Thymus (tissue), 11 donors: ENCODE measurements around the gene OTOS. TPM values are rescaled to one million over a fixed set of nuclear protein-coding genes. Genes with fewer than 3 reads are reported as not detected.

Source experiments
- DNase-seq, 9 donors: peaks; one replicate each; pipeline ENCODE4 v3.0.0-alpha.2; 2013; ENCODE audit warnings: low spot score in 9 of 9, low read depth in 6 of 9, missing footprints in 1 of 9
- H3K27ac ChIP-seq, 2 donors: one replicate each; pipeline ENCODE4 v1.5.1; 2013; ENCODE audit warnings: control low read depth in 1 of 2, low read depth in 1 of 2, low read length in 1 of 2, mild to moderate bottlenecking in 1 of 2, moderate library complexity in 1 of 2
- H3K27me3 ChIP-seq, 2 donors: one replicate each; pipeline ENCODE4 v1.5.1; 2013; ENCODE audit warnings: low read length in 1 of 2; ENCODE audit not compliant: control insufficient read depth in 2 of 2, insufficient read depth in 1 of 2
- H3K36me3 ChIP-seq, 2 donors: one replicate each; pipeline ENCODE4 v1.5.1; 2013; ENCODE audit warnings: low read length in 1 of 2, mild to moderate bottlenecking in 1 of 2, moderate library complexity in 1 of 2; ENCODE audit not compliant: control insufficient read depth in 2 of 2, insufficient read depth in 2 of 2
- H3K4me1 ChIP-seq, 2 donors: one replicate each; pipeline ENCODE4 v1.5.1; 2013; ENCODE audit warnings: low read length in 2 of 2; ENCODE audit not compliant: control insufficient read depth in 2 of 2, insufficient read depth in 2 of 2
- H3K4me3 ChIP-seq, 2 donors: one replicate each; pipeline ENCODE4 v1.5.1; 2013; ENCODE audit warnings: low read length in 2 of 2, control low read depth in 1 of 2, mild to moderate bottlenecking in 1 of 2
- H3K9me3 ChIP-seq, 2 donors: one replicate each; pipeline ENCODE4 v1.5.1; 2013; ENCODE audit warnings: low read length in 1 of 2, mild to moderate bottlenecking in 1 of 2; ENCODE audit not compliant: control insufficient read depth in 2 of 2, insufficient read depth in 1 of 2
- WGBS: extraction: QIAGEN DNeasy Blood & Tissue Kit; methylation state at CpG from one replicate; pipeline ENCODE4 v1.1.7; 2013; 5-methylcytosine and 5-hydroxymethylcytosine counted together
- polyA plus RNA-seq: library from polyadenylated mRNA; stranded (reverse); fragments of 200-250 nt; gene quantifications from one replicate; pipeline ENCODE4 v1.2.3, GENCODE V29; 2013
- total RNA-seq: library from RNA; stranded (reverse); fragments of 120-200 nt; gene quantifications from one replicate; pipeline ENCODE4 v1.2.4, GENCODE V29; 2013
- donor health status: healthy.

OTOS gene
- total and polyA plus RNA-seq, 2 donors: 0.38 to 2.4 TPM

DNA sequence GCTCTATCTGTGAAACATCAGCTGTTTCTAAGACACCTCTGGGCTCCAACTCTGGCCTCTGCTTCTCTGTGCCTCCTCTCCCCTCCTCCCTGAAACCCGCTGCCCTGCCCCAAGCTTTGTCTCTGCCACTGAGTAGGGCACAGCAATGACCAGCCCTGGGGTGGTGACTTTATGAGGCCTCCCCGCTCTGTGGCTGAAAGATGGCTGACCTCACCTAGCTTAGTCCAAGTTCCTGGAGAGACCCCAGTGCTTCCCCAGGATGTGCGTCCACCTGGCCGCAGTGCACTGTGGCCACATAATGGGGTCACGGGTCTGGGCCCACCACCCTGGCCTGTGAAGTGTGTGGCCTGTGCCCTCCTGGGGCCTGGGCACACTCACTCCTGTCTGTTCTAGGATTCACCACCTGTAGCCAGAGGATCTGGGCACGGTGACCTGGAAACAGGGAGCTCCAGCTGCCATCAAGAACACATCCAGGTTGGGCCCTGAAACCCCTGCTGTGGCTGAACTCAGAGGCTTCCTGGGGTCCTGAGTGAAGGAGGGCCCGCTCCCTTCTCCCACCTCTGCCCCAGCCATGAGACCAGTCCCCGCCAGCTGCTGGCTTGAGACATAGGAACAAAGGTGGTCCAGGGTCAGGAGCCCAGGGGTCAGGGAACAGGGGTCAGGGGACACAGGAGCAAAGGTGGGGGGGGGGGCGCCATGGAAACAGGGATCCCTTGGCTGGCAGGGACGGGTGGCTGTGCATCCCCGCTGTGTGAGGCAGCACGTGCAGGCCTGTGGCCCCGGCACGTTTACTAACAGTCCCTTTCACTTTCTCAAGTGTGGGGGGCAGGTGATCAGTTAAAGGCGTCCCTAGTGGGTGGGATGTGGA, 29.3 kb upstream of the OTOS start:
- no peaks in the 10 kb centered on the region for H3K27me3 ChIP-seq
- H3K4me1 ChIP-seq: no peaks in the 10 kb centered on the region
- H3K27ac ChIP-seq: no peak overlapping the region
- peaks cover 0 to 6% of the 10 kb centered on the region in 2 donors for H3K9me3 ChIP-seq
- WGBS: 88% methylated on average over 15 of the region's 15 CpGs
- no peak for DNase-seq
- no peaks in the 10 kb centered on the region for H3K36me3 ChIP-seq
- H3K4me3 ChIP-seq: no peak overlapping the region

DNA sequence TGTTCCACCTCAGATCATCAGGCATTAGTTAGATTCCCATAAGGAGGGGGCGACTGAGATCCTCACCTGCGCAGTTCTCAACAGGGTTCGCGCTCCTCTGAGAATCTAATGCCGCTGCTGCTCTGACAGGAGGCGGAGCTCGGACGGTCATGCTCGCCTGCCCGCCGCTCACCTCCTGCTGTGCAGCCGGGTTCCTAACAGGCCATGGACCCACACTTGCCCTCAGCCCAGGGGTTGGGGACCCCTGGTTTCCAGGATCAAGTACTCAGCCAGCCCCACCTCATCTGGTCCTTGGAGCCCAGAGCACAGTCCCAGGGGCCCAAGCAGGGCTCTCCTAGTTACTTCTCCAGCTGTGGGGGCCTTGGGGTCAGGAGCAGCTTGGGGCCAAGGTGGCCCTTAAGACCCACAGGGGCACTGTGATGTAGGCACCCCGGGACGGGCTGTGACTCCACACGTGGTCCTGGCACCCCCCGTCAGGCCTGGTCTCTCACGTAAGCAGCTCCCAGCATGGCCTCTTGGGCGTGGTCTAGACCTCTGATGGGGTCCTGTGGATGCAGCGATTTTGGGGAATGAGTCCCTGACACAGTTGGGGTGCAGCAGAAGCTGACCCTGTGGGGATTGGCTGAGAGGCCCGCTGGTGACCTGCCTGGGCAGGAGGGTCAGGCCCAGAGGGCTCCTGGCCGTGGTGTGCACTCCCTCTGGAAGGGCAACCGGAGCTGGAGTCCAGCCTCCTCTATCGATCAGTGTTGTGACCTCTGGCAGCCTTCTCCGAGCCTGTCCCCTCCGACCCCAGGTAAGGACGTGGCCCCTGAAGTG, 28.3 kb upstream of the OTOS start:
- no peak for DNase-seq
- H3K4me1 ChIP-seq: no peaks in the 10 kb centered on the region
- H3K27me3 ChIP-seq: no peaks in the 10 kb centered on the region
- H3K9me3 ChIP-seq: peaks cover 0 to 6% of the 10 kb centered on the region in 2 donors
- no peak overlapping the region for H3K27ac ChIP-seq
- no peak overlapping the region for H3K4me3 ChIP-seq
- WGBS: 87% methylated on average over 26 of the region's 26 CpGs
- H3K36me3 ChIP-seq: no peaks in the 10 kb centered on the region

DNA sequence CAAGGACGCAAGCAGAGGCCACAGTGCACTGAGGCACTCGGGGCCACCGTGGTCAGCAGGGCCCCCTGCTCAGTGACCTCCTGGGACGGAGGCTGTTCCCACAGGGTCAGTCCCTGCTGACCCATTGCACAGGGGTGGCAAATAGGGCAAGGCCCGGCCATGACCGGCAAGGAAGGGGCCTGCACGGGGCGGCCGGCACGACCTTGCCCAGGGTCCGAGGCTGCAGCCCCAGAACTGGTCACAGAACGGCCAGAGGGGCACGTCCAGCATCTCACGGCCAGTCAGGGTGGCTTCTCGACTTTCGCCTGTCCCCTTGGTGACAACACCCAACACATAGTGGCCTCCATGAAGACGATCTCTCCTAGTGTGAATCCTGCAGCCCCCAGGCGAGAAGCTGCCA, 27.6 kb upstream of the OTOS start:
- Histone ChIP-seq H3K27ac (no peak overlapping the region), H3K27me3 (no peaks in the 10 kb centered on the region), H3K4me3 (no peak overlapping the region), H3K36me3 (no peaks in the 10 kb centered on the region), H3K4me1 (no peaks in the 10 kb centered on the region), H3K9me3 (peaks cover 0 to 6% of the 10 kb centered on the region in 2 donors)
- WGBS: 92% methylated on average over 18 of the region's 18 CpGs
- DNase-seq: no peak

- no peak overlapping the region for H3K4me3 ChIP-seq
- 86% methylated on average over 9 of the region's 9 CpGs for WGBS
- no peaks in the 10 kb centered on the region for H3K27me3 ChIP-seq
- no peaks in the 10 kb centered on the region for H3K4me1 ChIP-seq
- no peak overlapping the region for H3K27ac ChIP-seq
- DNase-seq: no peak
- H3K36me3 ChIP-seq: no peaks in the 10 kb centered on the region
- H3K9me3 ChIP-seq: peaks cover 0 to 6% of the 10 kb centered on the region in 2 donors
These were observed 27.1 kb upstream of the OTOS start for GRCh38 chr2:240167588-240167880.

- no peak overlapping the region for H3K27ac ChIP-seq
- no peak for DNase-seq
- peaks cover 0 to 6% of the 10 kb centered on the region in 2 donors for H3K9me3 ChIP-seq
- WGBS: 94% methylated on average over 21 of the region's 21 CpGs
- H3K4me3 ChIP-seq: no peak overlapping the region
- no peaks in the 10 kb centered on the region for H3K4me1 ChIP-seq
- no peaks in the 10 kb centered on the region for H3K36me3 ChIP-seq
- no peaks in the 10 kb centered on the region for H3K27me3 ChIP-seq
These were observed 26.5 kb upstream of the OTOS start for GRCh38 chr2:240166761-240167587.

GRCh38 chr2:240166191-240166590, 25.7 kb upstream of the OTOS start:
- no peaks in the 10 kb centered on the region for H3K36me3 ChIP-seq
- H3K9me3 ChIP-seq: peaks cover 0 to 6% of the 10 kb centered on the region in 2 donors
- WGBS: 89% methylated on average over 5 of the region's 5 CpGs
- no peak overlapping the region for H3K4me3 ChIP-seq
- no peak for DNase-seq
- H3K27me3 ChIP-seq: no peaks in the 10 kb centered on the region
- no peaks in the 10 kb centered on the region for H3K4me1 ChIP-seq
- H3K27ac ChIP-seq: no peak overlapping the region

- no peak for DNase-seq
- H3K4me1 ChIP-seq: no peaks in the 10 kb centered on the region
- no peaks in the 10 kb centered on the region for H3K27me3 ChIP-seq
- no peaks in the 10 kb centered on the region for H3K36me3 ChIP-seq
- H3K27ac ChIP-seq: no peak overlapping the region
- peaks cover 0 to 6% of the 10 kb centered on the region in 2 donors for H3K9me3 ChIP-seq
- H3K4me3 ChIP-seq: no peak overlapping the region
- WGBS: 67% methylated on average over 4 of the region's 4 CpGs
These were observed 25.2 kb upstream of the OTOS start for GRCh38 chr2:240165661-240166060.

- DNase-seq: no peak
- WGBS: 97% methylated on average over 10 of the region's 10 CpGs
- H3K27me3 ChIP-seq: no peaks in the 10 kb centered on the region
These were observed 24.6 kb upstream of the OTOS start for GRCh38 chr2:240165034-240165433.

More at GRCh38 chr2:240165034-240165433, 24.6 kb upstream of the OTOS start:
- Histone ChIP-seq H3K4me1 (no peaks in the 10 kb centered on the region), H3K27ac (no peak overlapping the region), H3K9me3 (peaks cover 0 to 6% of the 10 kb centered on the region in 2 donors), H3K36me3 (no peaks in the 10 kb centered on the region), H3K4me3 (no peak overlapping the region)
